CD8-positive, alpha-beta memory T cell (primary cell): ENCODE results near the gene SLC12A6. TPM values are rescaled to one million over a fixed set of nuclear protein-coding genes. Genes with fewer than 3 reads are reported as not detected.

ENCODE experiments used
- CTCF ChIA-PET: fragments of 350-600 bp; sonication (Branson Sonifier 250); formaldehyde crosslinking; loops from one replicate; lab custom pipeline; 2021; ENCODE audit warnings: antibody characterized with exemption; lab: Charles Lee
- POLR2A ChIA-PET: fragments of 350-600 bp; sonication (Branson Sonifier 250); formaldehyde crosslinking; loops from one replicate; lab custom pipeline; 2021; ENCODE audit warnings: antibody characterized with exemption; lab: Charles Lee
- DNase-seq, 5 donors: peaks; one replicate each; pipeline versions ENCODE4 v3.0.0 to v3.0.0-alpha.2; 2020 to 2022; ENCODE audit warnings: mixed read lengths in 1 of 5
- H3K27ac ChIP-seq: one replicate; pipeline ENCODE4 v1.7.0; 2013; ENCODE audit warnings: low read depth, mild to moderate bottlenecking, low read length, moderate library complexity
- H3K27me3 ChIP-seq: 2 replicates; pipeline ENCODE4 v1.7.0; 2013; ENCODE audit warnings: low read length, mild to moderate bottlenecking; ENCODE audit not compliant: insufficient read depth, poor library complexity, severe bottlenecking
- H3K36me3 ChIP-seq: 2 replicates; pipeline ENCODE4 v1.7.0; 2013; ENCODE audit warnings: mild to moderate bottlenecking, low read length, moderate library complexity; ENCODE audit not compliant: insufficient read depth
- H3K4me1 ChIP-seq: 2 replicates; pipeline ENCODE4 v1.7.0; 2013; ENCODE audit warnings: mild to moderate bottlenecking, low read length, moderate library complexity; ENCODE audit not compliant: insufficient read depth
- H3K4me3 ChIP-seq: 2 replicates; pipeline ENCODE4 v1.7.0; 2013; ENCODE audit warnings: mild to moderate bottlenecking, low read length
- H3K9me3 ChIP-seq: 2 replicates; pipeline ENCODE4 v1.7.0; 2013; ENCODE audit warnings: mild to moderate bottlenecking, low read length
- H3K27ac Mint-ChIP-seq, 8 donors: one replicate each; pipeline ENCODE4 v1.8.0; 2020 to 2021; ENCODE audit warnings: mixed read lengths in 8 of 8, mild to moderate bottlenecking in 6 of 8, inconsistent platforms in 3 of 8, moderate library complexity in 3 of 8
- H3K27me3 Mint-ChIP-seq, 2 donors: one replicate each; pipeline ENCODE4 v1.8.0; 2020 to 2021; ENCODE audit warnings: mixed read lengths in 2 of 2, mild to moderate bottlenecking in 1 of 2, moderate library complexity in 1 of 2
- H3K36me3 Mint-ChIP-seq, 3 donors: one replicate each; pipeline ENCODE4 v1.8.0; 2020 to 2021; ENCODE audit warnings: mixed read lengths in 3 of 3, inconsistent platforms in 1 of 3, mild to moderate bottlenecking in 1 of 3
- H3K4me1 Mint-ChIP-seq, 3 donors: one replicate each; pipeline ENCODE4 v1.8.0; 2020 to 2021; ENCODE audit warnings: mixed read lengths in 3 of 3, inconsistent platforms in 1 of 3, mild to moderate bottlenecking in 1 of 3
- H3K4me3 Mint-ChIP-seq, 7 donors: one replicate each; pipeline ENCODE4 v1.8.0; 2020 to 2021; ENCODE audit warnings: mixed read lengths in 7 of 7, mild to moderate bottlenecking in 6 of 7, moderate library complexity in 4 of 7, inconsistent platforms in 2 of 7
- H3K9me3 Mint-ChIP-seq, 5 donors: one replicate each; pipeline ENCODE4 v1.8.0; 2020 to 2022; ENCODE audit warnings: mixed read lengths in 5 of 5, mild to moderate bottlenecking in 3 of 5, moderate library complexity in 2 of 5, inconsistent platforms in 1 of 5
- polyA plus RNA-seq: library from polyadenylated mRNA; unstranded; fragments of 300-500 nt; fragmentation: Illumina TruSeq; gene quantifications from one replicate; pipeline ENCODE4 v1.2.3, GENCODE V29; 2021
- total RNA-seq, 2 experiments: library from RNA; stranded (reverse); gene quantifications; one replicate each; pipeline ENCODE4 v1.2.3, GENCODE V29; 2021

SLC12A6 gene
- total and polyA plus RNA-seq, 3 experiments from 2014 or later, result 7.1 to 20.6 (median 19.2) TPM

DNA sequence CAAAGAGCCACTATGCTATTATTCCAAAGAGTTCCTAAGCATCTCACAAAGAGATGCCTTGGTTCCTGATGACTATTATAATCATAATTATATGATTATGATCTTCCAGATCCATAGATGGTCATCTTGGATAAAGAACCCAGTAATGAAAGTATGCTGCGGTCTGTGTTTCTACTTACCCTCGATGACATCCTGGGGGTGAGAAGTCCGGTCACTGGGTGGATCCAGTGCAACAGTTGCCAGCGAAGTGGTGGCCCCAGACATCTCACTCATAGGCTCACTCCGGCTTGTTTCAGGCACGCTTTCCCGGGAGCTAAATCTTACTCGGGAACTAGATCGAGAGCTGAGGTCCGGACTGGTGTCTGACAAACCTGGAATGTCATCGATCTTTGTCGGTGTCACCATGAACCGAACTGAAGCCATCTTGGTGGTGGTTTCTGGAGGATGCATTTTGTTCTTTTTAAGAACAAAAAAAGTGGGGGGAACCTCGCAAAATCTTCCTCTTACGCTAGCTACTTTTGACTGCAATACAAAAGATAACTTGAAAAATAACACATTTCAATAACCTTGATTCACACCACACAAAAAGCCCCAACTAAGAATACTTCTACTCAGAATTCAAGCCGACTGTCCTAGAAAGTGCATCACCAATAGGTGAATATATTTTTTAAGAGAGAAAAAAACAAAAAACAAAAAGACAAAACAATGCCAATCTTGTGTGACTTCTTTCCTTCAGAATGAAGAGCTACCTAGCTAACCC, 1.2 kb downstream of the SLC12A6 start:
- peak overlapping the region; percentile 85 to 99 (median 96) for H3K27ac Mint-ChIP-seq

DNA sequence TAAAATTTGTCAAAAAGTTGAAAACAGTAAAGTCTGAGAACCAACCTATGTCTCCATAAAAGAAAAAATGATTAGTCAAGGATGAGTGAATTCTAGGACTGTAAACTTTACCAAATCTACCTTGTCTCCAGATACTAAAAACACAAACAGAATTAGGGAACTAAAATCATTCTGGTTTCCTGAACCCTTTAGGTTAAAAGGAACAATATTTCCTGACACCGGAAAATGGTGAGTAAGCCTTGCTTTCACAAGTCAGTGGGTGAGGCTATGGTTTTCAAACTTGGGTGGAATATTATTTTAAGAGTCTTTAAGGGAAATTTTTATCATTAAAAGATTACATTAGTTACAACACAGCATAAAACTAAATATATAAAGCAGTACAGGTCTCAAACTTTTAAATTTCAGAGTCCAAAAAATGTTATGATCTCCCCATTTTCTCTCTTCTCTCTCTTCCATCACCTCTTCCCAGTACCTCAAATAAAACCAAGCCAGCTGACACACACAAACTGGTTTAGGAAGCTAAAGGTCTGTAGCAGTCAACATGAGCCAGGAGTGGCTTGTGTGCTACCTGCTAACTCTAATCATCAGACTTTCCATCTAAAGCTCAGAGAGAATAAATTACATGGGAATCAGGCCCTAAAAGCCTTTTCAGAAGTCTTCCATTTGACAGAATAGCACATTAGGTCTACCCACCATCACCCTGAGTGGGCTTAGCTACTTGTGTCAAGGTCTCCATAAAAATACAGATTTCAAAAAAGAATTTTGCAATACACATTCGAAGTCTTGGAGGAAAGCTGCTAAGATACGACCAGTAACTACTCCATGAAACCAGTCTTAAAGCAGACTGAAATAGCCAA, 2.2 kb downstream of the SLC12A6 start:
- H3K27ac Mint-ChIP-seq, result peak overlapping the region; percentile 30 to 99 (median 96)
- H3K36me3 Mint-ChIP-seq, result peaks cover 0 to 22% (median 0%) of the 10 kb centered on the region in 3 donors
- no peaks in the 10 kb centered on the region for H3K27me3 ChIP-seq
- H3K4me1 Mint-ChIP-seq, result peaks cover 60 to 81% (median 74%) of the 10 kb centered on the region in 3 donors
- no peaks in the 10 kb centered on the region for H3K9me3 ChIP-seq
- no peak for DNase-seq
- peak overlapping the region; percentile 89 for H3K4me3 ChIP-seq
- peaks cover 71% of the 10 kb centered on the region for H3K4me1 ChIP-seq
- H3K36me3 ChIP-seq, result peaks cover 6% of the 10 kb centered on the region
- H3K27me3 Mint-ChIP-seq, result peaks cover 0 to 3% of the 10 kb centered on the region in 2 donors
- CTCF ChIA-PET, result interaction anchor here (0.8 to 3.9 kb wide), 4 partner anchors 7 to 32 kb away, joined by 3 to 39 read pairs (median 3); partner anchors contain the start of gene LPCAT4
- H3K4me3 Mint-ChIP-seq, result peak overlapping the region; percentile 82 to 100 (median 97)
- H3K9me3 Mint-ChIP-seq, result no peaks in the 10 kb centered on the region
- POLR2A ChIA-PET, result interaction anchor here (0.6 to 4.2 kb wide), 3 partner anchors 8 to 34 kb away, joined by 3 to 42 read pairs (median 11); partner anchors contain the start of gene LPCAT4
- H3K27ac ChIP-seq, result no peak overlapping the region

More for the DNA sequence above, 1.2 kb downstream of the SLC12A6 start:
- Histone ChIP-seq H3K4me3 (peak overlapping the region; percentile 89), H3K9me3 (no peaks in the 10 kb centered on the region), H3K36me3 (peaks cover 6% of the 10 kb centered on the region), H3K27ac (peak overlapping the region; percentile 85), H3K27me3 (no peaks in the 10 kb centered on the region), H3K4me1 (peaks cover 65% of the 10 kb centered on the region)
- DNase-seq, result no peak
- H3K4me1 Mint-ChIP-seq, result peaks cover 58 to 75% (median 71%) of the 10 kb centered on the region in 3 donors
- no peaks in the 10 kb centered on the region for H3K9me3 Mint-ChIP-seq
- peaks cover 0 to 3% of the 10 kb centered on the region in 2 donors for H3K27me3 Mint-ChIP-seq
- ChIA-PET CTCF (interaction anchor here (1.1 to 3.9 kb wide), 3 partner anchors 8 to 31 kb away, joined by 3 to 39 read pairs (median 19); partner anchors contain the start of gene LPCAT4), POLR2A (interaction anchor here (0.6 to 4.2 kb wide), 6 partner anchors 8 to 247 kb away, joined by 3 to 42 read pairs (median 6); partner anchors contain the start of genes EMC7, GOLGA8B, LPCAT4 and PGBD4)
- H3K4me3 Mint-ChIP-seq, result peak overlapping the region; percentile 91 to 100 (median 97)
- peaks cover 0 to 30% (median 0%) of the 10 kb centered on the region in 3 donors for H3K36me3 Mint-ChIP-seq

DNA sequence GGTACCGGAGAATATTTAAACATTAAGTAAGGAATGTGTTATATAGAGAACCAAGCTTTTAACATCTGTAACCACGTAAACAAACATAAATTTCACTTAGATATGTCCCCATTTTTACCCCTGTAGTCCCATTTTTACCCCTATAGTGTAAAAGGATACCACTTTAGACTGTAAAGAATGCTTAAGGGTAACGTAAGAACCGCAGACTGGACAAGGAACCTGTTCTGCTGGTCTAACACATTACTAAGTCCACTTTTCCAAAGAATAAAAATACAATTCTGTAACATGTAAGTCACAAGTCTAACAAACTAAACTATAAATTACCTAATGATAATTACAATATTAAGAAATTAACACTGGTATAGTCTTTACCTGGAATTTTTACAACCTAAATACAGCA, 2.9 kb downstream of the SLC12A6 start:
- ChIA-PET POLR2A (no interaction called here), CTCF (interaction anchor here (1.3 to 1.9 kb wide), 2 partner anchors 8 to 33 kb away, joined by 3 to 10 read pairs; partner anchors contain the start of gene LPCAT4)
- H3K36me3 Mint-ChIP-seq, result peaks cover 0 to 15% (median 0%) of the 10 kb centered on the region in 3 donors
- no peaks in the 10 kb centered on the region for H3K9me3 Mint-ChIP-seq
- peak overlapping the region; percentile 87 to 100 (median 97) for H3K4me3 Mint-ChIP-seq
- Histone ChIP-seq H3K27me3 (no peaks in the 10 kb centered on the region), H3K36me3 (peaks cover under 1% of the 10 kb centered on the region), H3K27ac (no peak overlapping the region), H3K4me1 (peaks cover 74% of the 10 kb centered on the region), H3K4me3 (peak overlapping the region; percentile 89), H3K9me3 (no peaks in the 10 kb centered on the region)
- H3K4me1 Mint-ChIP-seq, result peaks cover 59 to 83% (median 73%) of the 10 kb centered on the region in 3 donors
- peak overlapping the region; percentile 54 to 99 (median 92) for H3K27ac Mint-ChIP-seq
- no peak for DNase-seq
- peaks cover 0 to 3% of the 10 kb centered on the region in 2 donors for H3K27me3 Mint-ChIP-seq

DNA sequence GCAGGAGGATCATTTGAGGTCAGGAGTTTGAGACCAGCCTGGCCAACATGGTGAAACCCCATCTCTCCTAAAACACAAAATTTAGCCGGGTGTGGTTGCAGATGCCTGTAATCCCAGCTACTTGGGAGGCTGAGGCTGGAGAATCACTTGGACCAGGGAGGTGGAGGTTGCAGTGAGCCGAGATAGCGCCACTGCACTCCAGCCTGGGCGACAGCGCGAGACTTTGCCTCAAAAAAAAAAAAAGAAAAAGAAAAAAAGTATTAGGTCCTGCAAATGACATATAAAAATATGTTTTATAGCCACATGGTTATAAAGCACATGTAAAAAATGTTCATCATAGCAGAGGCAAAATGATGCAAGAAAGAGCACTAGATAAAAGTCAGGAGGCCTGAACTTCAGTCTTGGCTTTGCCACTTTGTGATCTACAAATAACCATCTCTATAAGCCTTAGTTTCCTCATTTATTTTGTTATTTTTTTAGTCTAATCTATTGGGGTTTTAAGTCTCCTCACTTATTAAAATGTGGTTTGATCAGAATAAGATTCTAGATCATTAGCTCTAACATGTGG, 4.9 kb downstream of the SLC12A6 start:
- ChIA-PET CTCF (interaction anchor here (1.0 to 1.9 kb wide), 3 partner anchors 10 to 35 kb away, joined by 3 to 10 read pairs (median 4); partner anchors contain the start of genes LPCAT4, NOP10 and NUTM1), POLR2A (no interaction called here)
- H3K27me3 ChIP-seq, result no peaks in the 10 kb centered on the region
- Mint-ChIP-seq H3K27ac (peak overlapping the region in 7 of 8 donors; percentile 22 to 96 (median 43)), H3K4me3 (peak overlapping the region in 3 of 7 donors; percentile 1 to 39 (median 2)), H3K27me3 (peaks cover 0 to 3% of the 10 kb centered on the region in 2 donors), H3K9me3 (no peaks in the 10 kb centered on the region), H3K36me3 (peaks cover 0 to 7% (median 3%) of the 10 kb centered on the region in 3 donors), H3K4me1 (peaks cover 70 to 93% (median 87%) of the 10 kb centered on the region in 3 donors)
- H3K36me3 ChIP-seq, result no peaks in the 10 kb centered on the region
- DNase-seq, result no peak
- peaks cover 82% of the 10 kb centered on the region for H3K4me1 ChIP-seq
- H3K27ac ChIP-seq, result no peak overlapping the region
- H3K9me3 ChIP-seq, result no peaks in the 10 kb centered on the region
- H3K4me3 ChIP-seq, result no peak overlapping the region

DNA sequence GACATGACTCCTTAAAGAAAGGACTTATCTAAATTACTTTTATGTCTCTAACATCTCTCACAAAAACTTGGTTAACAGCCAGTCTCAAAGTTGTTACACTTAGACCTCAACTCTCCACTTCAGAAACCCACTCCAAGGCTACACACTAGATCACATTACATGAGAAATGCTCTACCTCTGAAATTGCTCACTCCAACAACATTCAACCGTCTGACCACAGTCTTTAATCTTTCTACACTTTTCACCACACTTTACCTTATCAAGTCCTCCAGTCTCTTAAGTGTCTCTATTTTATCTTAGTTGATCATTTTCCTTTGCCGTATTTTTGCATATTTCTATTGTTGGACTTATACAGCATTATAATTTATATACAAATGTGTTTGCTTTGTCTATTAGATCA, 5.8 kb downstream of the SLC12A6 start:
- no peaks in the 10 kb centered on the region for H3K27me3 ChIP-seq
- POLR2A ChIA-PET, result no interaction called here
- DNase-seq, result peak in 2 of 5 donors; percentile 55 to 62
- H3K9me3 Mint-ChIP-seq, result no peaks in the 10 kb centered on the region
- peak overlapping the region in 6 of 7 donors; percentile 1 to 49 (median 6) for H3K4me3 Mint-ChIP-seq
- peaks cover 80% of the 10 kb centered on the region for H3K4me1 ChIP-seq
- H3K27ac Mint-ChIP-seq, result peak overlapping the region in 7 of 8 donors; percentile 30 to 96 (median 47)
- no peak overlapping the region for H3K27ac ChIP-seq
- peaks cover 66 to 89% (median 89%) of the 10 kb centered on the region in 3 donors for H3K4me1 Mint-ChIP-seq
- peak overlapping the region; percentile 28 for H3K4me3 ChIP-seq
- H3K36me3 Mint-ChIP-seq, result peaks cover 0 to 3% (median 3%) of the 10 kb centered on the region in 3 donors
- H3K9me3 ChIP-seq, result no peaks in the 10 kb centered on the region
- H3K36me3 ChIP-seq, result no peaks in the 10 kb centered on the region
- no peaks in the 10 kb centered on the region for H3K27me3 Mint-ChIP-seq
- CTCF ChIA-PET, result interaction anchor here (1.9 kb wide), 1 partner anchor 11 kb away, joined by 6 read pairs; the partner anchor contains the start of genes NOP10 and NUTM1

DNA sequence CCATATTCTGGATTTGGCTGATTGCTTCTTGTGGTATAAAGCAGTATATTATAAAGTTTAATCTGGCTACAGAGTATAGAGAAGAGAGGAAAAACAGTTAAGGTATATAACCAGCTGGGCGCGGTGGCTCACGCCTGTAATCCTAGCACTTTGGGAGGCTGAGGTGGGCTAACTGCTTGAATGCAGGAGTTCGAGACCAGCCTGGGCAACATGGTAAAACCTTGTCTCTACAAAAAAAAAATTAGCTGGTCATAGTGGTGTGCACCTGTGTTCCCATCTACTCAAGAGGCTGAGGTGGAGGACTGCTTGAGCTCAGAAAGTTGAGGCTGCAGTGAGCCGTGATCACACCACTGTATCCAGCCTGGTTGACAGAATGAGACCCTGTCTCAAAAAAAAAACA, 7.3 kb downstream of the SLC12A6 start:
- H3K27ac Mint-ChIP-seq, result peak overlapping the region in 7 of 8 donors; percentile 0 to 61 (median 36)
- POLR2A ChIA-PET, result no interaction called here

DNA sequence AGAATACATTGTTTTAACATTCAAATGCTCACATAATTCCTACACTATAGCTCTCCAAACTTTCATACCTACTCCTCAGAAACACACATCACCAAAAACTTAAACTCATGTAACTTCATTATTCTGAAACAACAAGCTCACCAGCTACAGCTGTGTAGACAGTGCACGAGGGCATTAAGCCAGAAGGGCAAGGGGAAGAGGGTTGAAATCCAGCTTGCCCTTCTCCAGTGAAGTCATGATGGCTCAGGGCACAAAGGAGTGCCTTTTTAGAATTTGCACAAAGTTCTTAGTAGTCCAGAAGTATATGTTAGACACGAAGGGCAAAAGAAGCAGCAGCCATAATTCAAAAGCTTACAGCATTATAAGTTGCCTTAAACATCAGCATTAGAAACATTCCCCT, 8.6 kb downstream of the SLC12A6 start:
- Mint-ChIP-seq H3K4me1 (peaks cover 49 to 82% (median 79%) of the 10 kb centered on the region in 3 donors), H3K27me3 (no peaks in the 10 kb centered on the region), H3K27ac (peak overlapping the region in 7 of 8 donors; percentile 15 to 76 (median 60)), H3K36me3 (peaks cover 0 to 3% (median 0%) of the 10 kb centered on the region in 3 donors), H3K9me3 (no peaks in the 10 kb centered on the region), H3K4me3 (peak overlapping the region; percentile 24 to 51 (median 37))
- Histone ChIP-seq H3K36me3 (no peaks in the 10 kb centered on the region), H3K9me3 (no peaks in the 10 kb centered on the region), H3K4me3 (no peak overlapping the region), H3K27ac (no peak overlapping the region), H3K4me1 (peaks cover 65% of the 10 kb centered on the region), H3K27me3 (no peaks in the 10 kb centered on the region)
- no peak for DNase-seq
- ChIA-PET POLR2A (interaction anchor here (1.2 to 2.7 kb wide), 3 partner anchors 8 to 37 kb away, joined by 4 to 21 read pairs (median 13); partner anchors contain the start of genes LPCAT4 and SLC12A6), CTCF (interaction anchor here (1.2 to 4.4 kb wide), 7 partner anchors 9 to 87 kb away, joined by 3 to 28 read pairs (median 6); partner anchors contain the start of genes LPCAT4, NOP10, NUTM1 and SLC12A6)

More for the DNA sequence above, 7.3 kb downstream of the SLC12A6 start:
- no peaks in the 10 kb centered on the region for H3K36me3 ChIP-seq
- Mint-ChIP-seq H3K36me3 (peaks cover 0 to 3% (median 0%) of the 10 kb centered on the region in 3 donors), H3K27me3 (no peaks in the 10 kb centered on the region), H3K4me1 (peaks cover 59 to 89% (median 87%) of the 10 kb centered on the region in 3 donors), H3K4me3 (no peak overlapping the region), H3K9me3 (no peaks in the 10 kb centered on the region)
- H3K4me3 ChIP-seq, result no peak overlapping the region
- H3K27me3 ChIP-seq, result no peaks in the 10 kb centered on the region
- no peaks in the 10 kb centered on the region for H3K9me3 ChIP-seq
- CTCF ChIA-PET, result interaction anchor here (1.2 to 4.4 kb wide), 4 partner anchors 13 to 37 kb away, joined by 3 to 28 read pairs (median 6); partner anchors contain the start of genes LPCAT4, NOP10 and NUTM1
- H3K27ac ChIP-seq, result no peak overlapping the region
- no peak for DNase-seq
- H3K4me1 ChIP-seq, result peaks cover 70% of the 10 kb centered on the region
